GM23338 (cell line): ENCODE measurements around the gene GNG7. TPM values are rescaled to one million over a fixed set of nuclear protein-coding genes. Genes with fewer than 3 reads are reported as not detected.

ENCODE experiments used
- ATAC-seq: fragments of 200-7000 bp; cut with Tn5 transposase; 3 replicates; pipeline ENCODE4 v1.9.1; 2020
- DNase-seq: peaks from one replicate; pipeline ENCODE4 v3.0.0-alpha.2; 2015; ENCODE audit warnings: low spot score
- H2AFZ ChIP-seq: fragments of 200-600 bp; sonication (generic); 2 replicates; pipeline ENCODE4 v1.8.0; 2016; ENCODE audit warnings: antibody characterized with exemption, mild to moderate bottlenecking, moderate library complexity
- H3F3A ChIP-seq: fragments of 200-600 bp; sonication (generic); replicated peaks from 2 replicates; pipeline ENCODE4 v1.8.0; 2017; ENCODE audit warnings: antibody characterized with exemption, mixed run types, low read depth
- H3K27ac ChIP-seq: fragments of 200-600 bp; sonication (generic); 2 replicates; pipeline ENCODE4 v1.6.1; 2016; ENCODE audit warnings: low read depth
- H3K27me3 ChIP-seq: fragments of 200-600 bp; sonication (generic); 2 replicates; pipeline ENCODE4 v1.8.0; 2016; ENCODE audit warnings: mild to moderate bottlenecking, mixed run types, moderate library complexity; ENCODE audit not compliant: insufficient read depth
- H3K36me3 ChIP-seq: fragments of 200-600 bp; sonication (generic); 2 replicates; pipeline ENCODE4 v1.8.0; 2016; ENCODE audit warnings: mild to moderate bottlenecking; ENCODE audit not compliant: insufficient read depth
- H3K4me1 ChIP-seq: fragments of 200-600 bp; sonication (generic); 2 replicates; pipeline ENCODE4 v1.8.0; 2016; ENCODE audit warnings: mild to moderate bottlenecking, moderate library complexity; ENCODE audit not compliant: insufficient read depth
- H3K4me2 ChIP-seq: fragments of 200-600 bp; sonication (generic); 2 replicates; pipeline ENCODE4 v1.7.1; 2017; ENCODE audit warnings: mixed run types
- H3K4me3 ChIP-seq: fragments of 200-600 bp; sonication (generic); 2 replicates; pipeline ENCODE4 v1.6.1; 2016; ENCODE audit warnings: mixed run types
- H3K79me2 ChIP-seq: fragments of 200-600 bp; sonication (generic); replicated peaks from 2 replicates; pipeline ENCODE4 v1.8.0; 2017; ENCODE audit warnings: mild to moderate bottlenecking; ENCODE audit not compliant: insufficient read depth
- H3K9me2 ChIP-seq: fragments of 200-600 bp; sonication (generic); 2 replicates; pipeline ENCODE4 v1.8.0; 2017; ENCODE audit not compliant: insufficient read depth
- H4K20me1 ChIP-seq: fragments of 200-600 bp; sonication (generic); replicated peaks from 2 replicates; pipeline ENCODE4 v1.8.0; 2017; ENCODE audit warnings: mild to moderate bottlenecking; ENCODE audit not compliant: insufficient read depth
- H3K27ac Mint-ChIP-seq: 2 replicates; pipeline ENCODE4 v1.8.0; 2020; ENCODE audit warnings: inconsistent platforms, mild to moderate bottlenecking, moderate library complexity, mixed read lengths
- H3K27me3 Mint-ChIP-seq: 3 replicates; pipeline ENCODE4 v1.8.0; 2022; ENCODE audit warnings: low read depth, mild to moderate bottlenecking, moderate library complexity, mixed read lengths, inconsistent platforms; ENCODE audit not compliant: insufficient read depth, poor library complexity
- H3K36me3 Mint-ChIP-seq: 3 replicates; pipeline ENCODE4 v1.8.0; 2021; ENCODE audit warnings: low read depth, mild to moderate bottlenecking, inconsistent platforms, moderate library complexity, mixed read lengths
- H3K4me1 Mint-ChIP-seq: 3 replicates; pipeline ENCODE4 v1.8.0; 2020; ENCODE audit warnings: mild to moderate bottlenecking, inconsistent platforms, mixed read lengths
- H3K4me3 Mint-ChIP-seq: 3 replicates; pipeline ENCODE4 v1.8.0; 2021; ENCODE audit warnings: moderate library complexity, mild to moderate bottlenecking, inconsistent platforms, mixed read lengths
- H3K9me3 Mint-ChIP-seq: 3 replicates; pipeline ENCODE4 v1.8.0; 2020; ENCODE audit warnings: moderate library complexity, mild to moderate bottlenecking, inconsistent platforms, mixed read lengths
- CREB1 ChIP-seq: fragments of 250-450 bp; sonication (Bioruptor Pico); IDR thresholded peaks from 2 replicates; pipeline ENCODE4 v1.5.0; 2020; ENCODE audit warnings: low read depth, mild to moderate bottlenecking, moderate library complexity
- EZH2 ChIP-seq: fragments of 200-600 bp; sonication (generic); IDR thresholded peaks from one replicate; pipeline ENCODE4 v1.8.0; 2017; ENCODE audit warnings: antibody characterized with exemption, mild to moderate bottlenecking, low read depth; ENCODE audit not compliant: unreplicated experiment
- JUNB ChIP-seq: IDR thresholded peaks from one replicate; pipeline ENCODE4 v1.6.1; 2016; ENCODE audit warnings: antibody characterized with exemption; ENCODE audit not compliant: unreplicated experiment
- NANOG ChIP-seq: IDR thresholded peaks from 2 replicates; pipeline ENCODE4 v1.6.1; 2016; ENCODE audit warnings: antibody characterized with exemption, borderline replicate concordance
- POLR2AphosphoS5 ChIP-seq: IDR thresholded peaks from 2 replicates; pipeline ENCODE4 v1.6.1; 2016; ENCODE audit warnings: antibody characterized with exemption, low read depth
- REST ChIP-seq: IDR thresholded peaks from one replicate; pipeline ENCODE4 v1.6.1; 2018; ENCODE audit warnings: antibody characterized with exemption; ENCODE audit not compliant: unreplicated experiment
- STAT1 ChIP-seq: IDR thresholded peaks from one replicate; pipeline ENCODE4 v1.6.1; 2016; ENCODE audit warnings: antibody characterized with exemption; ENCODE audit not compliant: unreplicated experiment
- ZNF331 ChIP-seq: fragments of 250-450 bp; sonication (Bioruptor Pico); IDR thresholded peaks from 2 replicates; pipeline ENCODE4 v1.5.0; 2020; ENCODE audit warnings: low read depth, mild to moderate bottlenecking, moderate library complexity
- polyA plus RNA-seq: library from polyadenylated mRNA; unstranded; fragments of >200 nt; fragmentation: Nextera tagmentation; extraction: Ambion mirVana; gene quantifications from 2 replicates; pipeline ENCODE4 v1.2.1, GENCODE V29; 2016
- total RNA-seq: library from RNA; depleted of rRNA; stranded (reverse); fragments of >200 nt; shearing (Covaris generic); gene quantifications from 2 replicates; pipeline ENCODE4 v1.2.3, GENCODE V29; 2014
- TF ChIP-seq, protein P1 (sequence below): fragments of 250-450 bp; sonication (Bioruptor Pico); IDR thresholded peaks from 2 replicates; pipeline ENCODE4 v1.5.0; 2020; ENCODE audit warnings: mild to moderate bottlenecking, moderate library complexity

The GNG7 gene
- total and polyA plus RNA-seq, 2 experiments from 2014 or later, result 5.1 to 5.4 TPM

GRCh38 chr19:2703691-2704216 is 1.3 kb upstream of the GNG7 start:
- no peak for DNase-seq
- Mint-ChIP-seq H3K9me3 (no peaks in the 10 kb centered on the region), H3K27me3 (peaks cover 23% of the 10 kb centered on the region), H3K36me3 (no peaks in the 10 kb centered on the region), H3K27ac (no peak overlapping the region), H3K4me1 (peaks cover 9% of the 10 kb centered on the region), H3K4me3 (no peak overlapping the region)
- no peaks in the 10 kb centered on the region; the same call in 1 of the 2 replicates for H4K20me1 ChIP-seq
- ATAC-seq, result no peak
- peaks cover 11% of the 10 kb centered on the region for H3K4me1 ChIP-seq
- no peaks in the 10 kb centered on the region for H3K79me2 ChIP-seq
- no peak overlapping the region for H2AFZ ChIP-seq
- H3K4me3 ChIP-seq, result no peak overlapping the region
- peaks cover 6% of the 10 kb centered on the region; the same call in 1 of the 2 replicates for H3K9me2 ChIP-seq
- no peaks in the 10 kb centered on the region for H3F3A ChIP-seq
- peaks cover 27% of the 10 kb centered on the region for H3K27me3 ChIP-seq
- H3K36me3 ChIP-seq, result no peaks in the 10 kb centered on the region
- H3K27ac ChIP-seq, result no peak overlapping the region
- no peak for TF ChIP-seq NANOG
- no peak overlapping the region for H3K4me2 ChIP-seq

DNA sequence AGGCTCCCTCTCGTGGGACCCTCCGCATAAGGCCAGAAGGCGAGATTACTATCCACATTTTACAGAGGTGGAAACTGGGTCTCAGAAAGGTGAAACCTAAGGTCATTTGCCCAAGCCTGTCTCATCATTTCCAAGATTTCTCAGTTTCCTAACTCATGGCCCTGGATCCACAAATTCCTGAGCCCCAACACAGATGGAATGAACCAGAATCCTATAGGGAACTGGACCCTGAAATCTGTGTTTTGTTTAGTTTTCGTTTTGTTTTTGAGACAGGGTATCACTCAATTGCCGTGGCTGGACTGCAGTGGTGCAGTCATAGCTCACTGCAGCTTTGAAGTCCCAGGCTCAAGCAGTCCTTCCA is 563 bp upstream of the GNG7 start:
- Mint-ChIP-seq H3K27me3 (peaks cover 26% of the 10 kb centered on the region), H3K4me3 (peak overlapping the region; percentile 59), H3K4me1 (peaks cover 9% of the 10 kb centered on the region), H3K36me3 (no peaks in the 10 kb centered on the region), H3K27ac (peak overlapping the region; percentile 62; the same call in 1 of the 2 replicates), H3K9me3 (no peaks in the 10 kb centered on the region)
- no peaks in the 10 kb centered on the region for H3K79me2 ChIP-seq
- peak overlapping the region; percentile 30; the same call in 1 of the 2 replicates for H3K4me3 ChIP-seq
- no peaks in the 10 kb centered on the region for H3F3A ChIP-seq
- H3K4me1 ChIP-seq, result peaks cover 11% of the 10 kb centered on the region
- H3K9me2 ChIP-seq, result peaks cover 6% of the 10 kb centered on the region; the same call in 1 of the 2 replicates
- DNase-seq (no peak), ATAC-seq (no peak)
- H3K36me3 ChIP-seq, result no peaks in the 10 kb centered on the region
- no peak overlapping the region for H3K4me2 ChIP-seq
- no peak overlapping the region for H3K27ac ChIP-seq
- TF ChIP-seq NANOG (no peak), POLR2AphosphoS5 (no peak), JUNB (no peak), CREB1 (CRISPR knock-in tag) (no peak), ZNF331 (CRISPR knock-in tag) (no peak), REST (no peak), STAT1 (no peak), EZH2 (no peak)
- TF ChIP-seq, protein P1, sequence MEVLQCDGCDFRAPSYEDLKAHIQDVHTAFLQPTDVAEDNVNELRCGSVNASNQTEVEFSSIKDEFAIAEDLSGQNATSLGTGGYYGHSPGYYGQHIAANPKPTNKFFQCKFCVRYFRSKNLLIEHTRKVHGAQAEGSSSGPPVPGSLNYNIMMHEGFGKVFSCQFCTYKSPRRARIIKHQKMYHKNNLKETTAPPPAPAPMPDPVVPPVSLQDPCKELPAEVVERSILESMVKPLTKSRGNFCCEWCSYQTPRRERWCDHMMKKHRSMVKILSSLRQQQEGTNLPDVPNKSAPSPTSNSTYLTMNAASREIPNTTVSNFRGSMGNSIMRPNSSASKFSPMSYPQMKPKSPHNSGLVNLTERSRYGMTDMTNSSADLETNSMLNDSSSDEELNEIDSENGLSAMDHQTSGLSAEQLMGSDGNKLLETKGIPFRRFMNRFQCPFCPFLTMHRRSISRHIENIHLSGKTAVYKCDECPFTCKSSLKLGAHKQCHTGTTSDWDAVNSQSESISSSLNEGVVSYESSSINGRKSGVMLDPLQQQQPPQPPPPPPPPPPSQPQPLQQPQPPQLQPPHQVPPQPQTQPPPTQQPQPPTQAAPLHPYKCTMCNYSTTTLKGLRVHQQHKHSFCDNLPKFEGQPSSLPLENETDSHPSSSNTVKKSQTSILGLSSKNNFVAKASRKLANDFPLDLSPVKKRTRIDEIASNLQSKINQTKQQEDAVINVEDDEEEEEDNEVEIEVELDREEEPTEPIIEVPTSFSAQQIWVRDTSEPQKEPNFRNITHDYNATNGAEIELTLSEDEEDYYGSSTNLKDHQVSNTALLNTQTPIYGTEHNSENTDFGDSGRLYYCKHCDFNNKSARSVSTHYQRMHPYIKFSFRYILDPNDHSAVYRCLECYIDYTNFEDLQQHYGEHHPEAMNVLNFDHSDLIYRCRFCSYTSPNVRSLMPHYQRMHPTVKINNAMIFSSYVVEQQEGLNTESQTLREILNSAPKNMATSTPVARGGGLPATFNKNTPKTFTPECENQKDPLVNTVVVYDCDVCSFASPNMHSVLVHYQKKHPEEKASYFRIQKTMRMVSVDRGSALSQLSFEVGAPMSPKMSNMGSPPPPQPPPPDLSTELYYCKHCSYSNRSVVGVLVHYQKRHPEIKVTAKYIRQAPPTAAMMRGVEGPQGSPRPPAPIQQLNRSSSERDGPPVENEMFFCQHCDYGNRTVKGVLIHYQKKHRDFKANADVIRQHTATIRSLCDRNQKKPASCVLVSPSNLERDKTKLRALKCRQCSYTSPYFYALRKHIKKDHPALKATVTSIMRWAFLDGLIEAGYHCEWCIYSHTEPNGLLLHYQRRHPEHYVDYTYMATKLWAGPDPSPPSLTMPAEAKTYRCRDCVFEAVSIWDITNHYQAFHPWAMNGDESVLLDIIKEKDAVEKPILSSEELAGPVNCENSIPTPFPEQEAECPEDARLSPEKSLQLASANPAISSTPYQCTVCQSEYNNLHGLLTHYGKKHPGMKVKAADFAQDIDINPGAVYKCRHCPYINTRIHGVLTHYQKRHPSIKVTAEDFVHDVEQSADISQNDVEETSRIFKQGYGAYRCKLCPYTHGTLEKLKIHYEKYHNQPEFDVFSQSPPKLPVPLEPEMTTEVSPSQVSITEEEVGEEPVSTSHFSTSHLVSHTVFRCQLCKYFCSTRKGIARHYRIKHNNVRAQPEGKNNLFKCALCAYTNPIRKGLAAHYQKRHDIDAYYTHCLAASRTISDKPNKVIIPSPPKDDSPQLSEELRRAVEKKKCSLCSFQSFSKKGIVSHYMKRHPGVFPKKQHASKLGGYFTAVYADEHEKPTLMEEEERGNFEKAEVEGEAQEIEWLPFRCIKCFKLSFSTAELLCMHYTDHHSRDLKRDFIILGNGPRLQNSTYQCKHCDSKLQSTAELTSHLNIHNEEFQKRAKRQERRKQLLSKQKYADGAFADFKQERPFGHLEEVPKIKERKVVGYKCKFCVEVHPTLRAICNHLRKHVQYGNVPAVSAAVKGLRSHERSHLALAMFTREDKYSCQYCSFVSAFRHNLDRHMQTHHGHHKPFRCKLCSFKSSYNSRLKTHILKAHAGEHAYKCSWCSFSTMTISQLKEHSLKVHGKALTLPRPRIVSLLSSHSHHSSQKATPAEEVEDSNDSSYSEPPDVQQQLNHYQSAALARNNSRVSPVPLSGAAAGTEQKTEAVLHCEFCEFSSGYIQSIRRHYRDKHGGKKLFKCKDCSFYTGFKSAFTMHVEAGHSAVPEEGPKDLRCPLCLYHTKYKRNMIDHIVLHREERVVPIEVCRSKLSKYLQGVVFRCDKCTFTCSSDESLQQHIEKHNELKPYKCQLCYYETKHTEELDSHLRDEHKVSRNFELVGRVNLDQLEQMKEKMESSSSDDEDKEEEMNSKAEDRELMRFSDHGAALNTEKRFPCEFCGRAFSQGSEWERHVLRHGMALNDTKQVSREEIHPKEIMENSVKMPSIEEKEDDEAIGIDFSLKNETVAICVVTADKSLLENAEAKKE (CRISPR knock-in tag), result no peak
- H2AFZ ChIP-seq, result peak overlapping the region; percentile 89; the same call in 1 of the 2 replicates
- peaks cover 27% of the 10 kb centered on the region for H3K27me3 ChIP-seq
- no peaks in the 10 kb centered on the region; the same call in 1 of the 2 replicates for H4K20me1 ChIP-seq
